GM18858 (cell line): ENCODE data around the gene RARG.
"Not testable (repeated sequence)": the region's sequence is repeated elsewhere in the genome, so short reads cannot be mapped to it uniquely, and the experiment has no call there.

Source experiments
- ATAC-seq: cut with Tn5 transposase; IDR thresholded peaks from one replicate; pipeline ENCODE4 v1.9.1; 2021; ENCODE audit not compliant: unreplicated experiment

RARG gene

DNA sequence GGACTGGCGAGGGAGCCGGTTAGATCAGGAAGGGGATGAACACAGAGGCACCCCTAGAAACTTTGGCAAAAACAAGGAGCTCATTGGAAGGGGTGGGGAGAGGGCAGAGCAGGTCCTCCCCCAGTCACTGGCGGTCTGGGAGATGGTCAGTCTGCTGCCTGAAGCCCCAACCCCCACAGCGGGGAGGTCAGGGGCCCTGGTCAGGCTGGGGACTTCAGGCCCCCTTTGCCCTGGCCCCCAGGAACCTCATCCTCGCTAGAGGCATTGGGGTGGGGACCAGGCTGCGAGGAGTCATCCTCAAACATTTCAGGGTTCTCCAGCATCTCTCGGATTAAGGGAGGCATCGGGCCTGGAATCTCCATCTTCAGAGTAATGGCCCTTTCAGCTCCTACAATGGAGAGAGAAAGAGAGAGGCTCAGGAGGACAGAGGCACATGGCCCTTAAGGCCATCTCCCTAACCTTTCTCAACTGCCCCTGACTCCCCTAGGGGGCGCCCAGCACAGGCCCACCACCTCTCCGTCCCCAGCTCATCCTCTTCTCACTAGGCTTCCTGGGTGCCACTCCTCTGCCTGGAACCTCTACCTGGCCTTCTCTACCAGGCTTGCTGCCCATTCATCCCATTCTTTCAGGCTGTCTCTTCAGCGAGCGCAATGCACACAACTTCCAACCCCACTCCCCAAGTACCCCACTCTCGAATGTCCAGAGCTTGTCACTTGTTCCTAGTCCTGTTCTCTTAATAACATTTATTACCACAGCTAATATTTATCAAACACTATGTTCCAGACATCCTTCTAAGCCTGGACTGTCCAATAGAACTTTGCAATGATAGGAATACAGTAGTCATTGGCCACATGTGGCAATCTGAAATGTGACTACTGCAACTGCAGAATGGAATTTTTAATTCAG, 20.3 kb downstream of the RARG start:
- ATAC-seq, result no peak

GRCh38 chr12:53210843-53211242, 21.2 kb downstream of the RARG start:
- ATAC-seq, result no peak

DNA sequence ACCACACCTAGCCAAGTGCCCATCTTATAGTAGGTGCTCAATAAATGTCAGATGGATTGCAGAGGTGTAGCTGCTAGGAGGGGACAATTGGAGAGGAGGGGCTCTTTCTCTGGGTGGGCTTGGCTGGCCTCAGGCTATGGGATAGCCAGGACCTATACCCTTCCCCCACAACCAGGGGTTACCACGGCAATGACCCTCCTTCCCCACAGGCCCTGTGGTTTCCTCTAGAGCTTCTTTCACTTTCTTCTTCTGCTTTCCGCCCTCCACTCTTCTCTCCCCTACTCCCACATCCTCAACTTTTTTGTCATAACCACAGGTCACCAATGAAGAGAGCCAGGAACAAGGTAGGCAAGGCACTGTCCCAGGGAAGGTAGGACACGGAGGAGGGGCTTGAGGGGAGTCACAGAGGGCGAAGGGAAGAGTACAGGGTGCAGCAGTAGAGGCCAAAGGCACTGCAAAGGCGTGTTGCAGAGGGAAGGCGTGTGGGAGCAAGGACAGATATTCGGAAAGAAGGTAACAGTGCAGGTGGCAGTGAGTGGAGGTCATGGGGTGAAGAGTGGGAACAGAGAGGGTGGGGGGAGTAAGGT, 23.0 kb downstream of the RARG start:
- no peak for ATAC-seq

- no peak for ATAC-seq
Observed at GRCh38 chr12:53208435-53208834, 23.6 kb downstream of the RARG start.

GRCh38 chr12:53207042-53207441, 25.0 kb downstream of the RARG start, which contains the start of gene ITGB7:
TSS of gene ITGB7 (minus strand) at chr12:53207251. CDS start at chr12:53200443, 6,808 bp downstream.
- peak; percentile 51 for ATAC-seq

DNA sequence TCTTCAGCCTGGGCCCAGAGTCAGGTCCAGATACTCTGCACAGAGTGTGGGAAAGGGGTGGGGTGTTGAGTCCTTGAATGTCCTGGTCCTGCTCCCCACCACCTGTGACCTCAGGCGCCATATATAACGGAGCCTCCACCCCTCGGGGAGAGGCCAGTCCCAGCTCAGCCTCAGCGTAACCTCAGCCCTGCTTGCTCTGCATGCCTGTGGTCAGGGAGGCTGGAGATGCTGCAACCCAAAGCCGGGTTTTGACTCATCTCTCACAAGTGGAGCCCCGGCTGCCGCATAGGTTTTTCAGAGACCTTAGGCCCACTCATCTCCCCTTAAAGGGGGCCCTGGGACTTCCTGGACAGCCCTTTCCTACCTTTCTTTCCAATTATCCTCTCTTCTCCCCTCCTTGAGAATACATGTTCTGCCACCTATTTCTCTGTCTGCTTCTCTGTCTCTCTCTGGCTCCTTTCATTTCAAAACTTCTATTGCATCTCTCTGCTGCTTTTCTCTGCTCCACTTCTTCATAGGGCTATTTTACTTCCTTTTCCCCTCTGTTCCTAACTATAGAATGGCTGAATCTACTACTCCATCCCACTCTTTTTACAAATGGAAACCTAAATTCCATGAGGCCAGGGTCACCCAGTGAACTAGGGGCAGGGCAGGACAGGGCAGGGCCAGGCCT, 26.1 kb downstream of the RARG start:
- no peak for ATAC-seq

- ATAC-seq, result no peak
Observed at GRCh38 chr12:53204351-53204750, 27.7 kb downstream of the RARG start.

DNA sequence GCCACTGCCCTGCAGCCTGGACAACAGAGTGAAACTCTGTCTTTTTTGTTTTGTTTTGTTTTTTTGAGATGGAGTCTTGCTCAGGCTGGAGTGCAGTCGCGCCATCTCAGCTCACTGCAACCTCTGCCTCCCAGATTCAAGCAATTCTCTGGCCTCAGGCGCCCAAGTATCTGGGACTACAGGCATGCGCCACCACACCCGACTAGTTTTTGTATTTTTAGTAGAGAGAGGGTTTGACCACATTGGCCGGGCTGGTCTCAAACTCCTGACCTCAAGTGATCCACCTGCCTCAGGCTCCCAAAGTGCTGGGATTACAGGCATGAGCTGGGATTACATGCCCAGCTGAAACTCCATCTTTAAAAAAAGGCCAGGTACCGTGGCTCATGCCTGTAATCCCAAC, 29.7 kb downstream of the RARG start:
- ATAC-seq, result not testable (repeated sequence)

DNA sequence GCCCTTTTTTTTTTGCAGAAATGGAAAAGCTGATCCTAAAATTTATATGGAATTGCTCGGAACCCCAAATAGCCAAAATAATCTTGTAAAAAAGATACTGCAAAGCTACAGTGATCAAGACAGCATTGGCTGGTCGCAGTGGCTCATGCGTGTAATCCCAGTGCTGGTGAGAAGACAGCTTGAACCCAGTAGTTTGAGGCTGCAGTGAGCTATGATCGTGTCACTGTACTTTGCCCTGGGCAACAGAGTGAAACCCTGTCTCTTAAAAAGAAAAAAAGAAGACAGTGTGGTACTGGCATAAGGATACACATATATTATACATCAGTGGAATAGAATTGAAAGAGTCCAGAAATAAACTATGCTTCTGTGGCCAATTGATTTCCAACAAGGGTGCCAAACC, 30.4 kb downstream of the RARG start:
- no peak for ATAC-seq

- ATAC-seq, result no peak
Observed at GRCh38 chr12:53201177-53201541, 30.9 kb downstream of the RARG start.

DNA sequence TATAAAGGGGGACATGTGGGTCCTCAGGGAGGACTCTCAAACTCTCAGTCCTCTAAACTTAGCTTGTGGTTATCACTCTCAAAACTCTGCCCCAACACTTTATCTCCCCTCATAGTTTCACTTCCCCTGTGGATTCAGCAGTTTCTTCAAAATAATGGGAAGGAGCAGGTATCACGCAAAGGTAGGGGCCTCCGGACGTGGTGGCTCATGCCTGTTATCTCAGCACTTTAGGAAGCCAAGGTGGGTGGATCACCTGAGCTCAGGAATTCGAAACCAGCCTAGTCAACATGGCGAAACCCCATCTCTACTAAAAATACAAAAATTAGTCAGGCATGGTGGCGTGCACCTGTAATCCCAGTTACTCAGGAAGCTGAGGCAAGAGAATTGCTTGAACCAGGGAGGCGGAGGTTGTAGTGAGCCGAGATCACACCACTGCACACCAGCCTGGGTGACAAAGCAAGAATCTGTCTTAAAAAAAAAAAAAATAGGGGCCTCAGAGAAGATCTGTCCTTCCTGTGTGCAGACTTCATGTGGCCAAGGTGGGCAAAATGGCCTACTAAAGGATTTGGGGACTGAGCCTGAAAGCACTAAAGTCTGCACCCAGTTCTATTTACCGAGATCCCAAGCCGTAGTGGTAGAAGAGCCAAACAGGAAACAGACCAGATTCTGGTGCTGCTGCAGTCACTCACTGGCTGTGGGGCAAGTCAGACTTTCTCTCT, 31.4 kb downstream of the RARG start:
- no peak for ATAC-seq

DNA sequence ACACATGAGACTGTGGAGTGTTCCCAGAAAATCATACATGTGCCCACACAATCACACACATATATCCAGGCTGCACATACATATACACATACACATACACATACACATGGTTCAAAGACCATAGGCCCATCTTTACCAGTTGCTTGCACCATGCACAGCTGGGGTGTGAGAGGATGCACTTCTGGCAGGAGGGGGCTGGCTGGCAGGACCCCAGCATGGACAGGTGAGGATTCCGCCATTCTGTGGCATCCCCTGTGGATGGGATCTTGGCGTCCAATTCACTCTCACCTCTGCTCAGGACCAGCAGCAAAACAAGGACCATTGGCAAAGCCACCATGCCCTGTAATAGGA, 31.9 kb downstream of the RARG start:
- ATAC-seq, result no peak

- ATAC-seq, result no peak
Observed at GRCh38 chr12:53199700-53200099, 32.3 kb downstream of the RARG start.

GRCh38 chr12:53198486-53199110, 33.4 kb downstream of the RARG start:
- ATAC-seq, result no peak

DNA sequence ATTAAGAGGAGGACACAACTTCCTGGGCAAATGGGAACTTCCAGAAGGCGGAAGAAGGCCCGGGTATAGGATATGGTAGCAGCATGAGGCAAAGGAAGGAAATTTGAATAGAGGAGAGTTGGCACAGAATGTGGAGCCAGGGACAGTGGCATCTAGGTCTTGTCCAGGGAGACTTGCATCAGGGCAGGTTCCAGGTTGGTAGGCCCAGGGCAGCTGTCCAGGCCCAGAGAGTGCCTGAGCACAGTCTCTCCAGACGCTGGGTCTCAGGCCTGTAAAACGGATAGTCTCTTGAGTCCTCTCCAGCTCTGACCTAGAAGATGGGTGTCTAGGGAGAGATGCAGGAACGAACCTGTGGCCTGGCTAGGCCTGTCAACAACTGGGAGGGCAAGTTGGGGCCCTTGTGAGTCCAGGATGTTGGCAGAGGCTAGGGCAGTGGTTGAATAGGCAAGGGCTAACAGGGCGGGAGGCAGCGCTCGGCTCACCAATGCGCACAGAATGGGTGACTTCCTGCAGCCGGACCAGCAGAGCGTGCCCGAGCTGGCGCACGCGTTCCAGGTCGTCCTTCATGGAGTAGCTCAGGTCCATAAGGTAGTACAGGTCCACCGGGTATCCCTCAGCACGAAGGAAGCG, 34.9 kb downstream of the RARG start:
- ATAC-seq, result no peak

DNA sequence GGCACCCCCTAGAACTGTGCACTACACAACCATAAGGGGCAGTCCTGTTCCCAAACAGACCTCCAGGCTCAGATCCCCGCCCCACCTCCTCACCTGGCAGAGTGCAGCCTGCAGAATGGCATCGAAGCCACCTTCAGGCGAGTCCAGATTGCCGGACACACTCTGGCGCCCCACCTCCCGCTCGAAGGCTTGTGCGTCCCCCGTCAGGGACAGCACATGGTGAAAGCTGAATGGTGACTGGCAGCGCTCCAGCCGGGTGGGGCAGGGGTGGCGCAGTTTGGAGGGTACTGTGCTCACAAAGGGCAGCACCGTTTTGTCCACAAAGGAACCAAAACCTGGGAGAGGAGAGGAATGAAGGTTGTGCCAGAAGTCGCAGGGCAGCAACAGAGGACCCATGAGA, 35.5 kb downstream of the RARG start:
- no peak for ATAC-seq

DNA sequence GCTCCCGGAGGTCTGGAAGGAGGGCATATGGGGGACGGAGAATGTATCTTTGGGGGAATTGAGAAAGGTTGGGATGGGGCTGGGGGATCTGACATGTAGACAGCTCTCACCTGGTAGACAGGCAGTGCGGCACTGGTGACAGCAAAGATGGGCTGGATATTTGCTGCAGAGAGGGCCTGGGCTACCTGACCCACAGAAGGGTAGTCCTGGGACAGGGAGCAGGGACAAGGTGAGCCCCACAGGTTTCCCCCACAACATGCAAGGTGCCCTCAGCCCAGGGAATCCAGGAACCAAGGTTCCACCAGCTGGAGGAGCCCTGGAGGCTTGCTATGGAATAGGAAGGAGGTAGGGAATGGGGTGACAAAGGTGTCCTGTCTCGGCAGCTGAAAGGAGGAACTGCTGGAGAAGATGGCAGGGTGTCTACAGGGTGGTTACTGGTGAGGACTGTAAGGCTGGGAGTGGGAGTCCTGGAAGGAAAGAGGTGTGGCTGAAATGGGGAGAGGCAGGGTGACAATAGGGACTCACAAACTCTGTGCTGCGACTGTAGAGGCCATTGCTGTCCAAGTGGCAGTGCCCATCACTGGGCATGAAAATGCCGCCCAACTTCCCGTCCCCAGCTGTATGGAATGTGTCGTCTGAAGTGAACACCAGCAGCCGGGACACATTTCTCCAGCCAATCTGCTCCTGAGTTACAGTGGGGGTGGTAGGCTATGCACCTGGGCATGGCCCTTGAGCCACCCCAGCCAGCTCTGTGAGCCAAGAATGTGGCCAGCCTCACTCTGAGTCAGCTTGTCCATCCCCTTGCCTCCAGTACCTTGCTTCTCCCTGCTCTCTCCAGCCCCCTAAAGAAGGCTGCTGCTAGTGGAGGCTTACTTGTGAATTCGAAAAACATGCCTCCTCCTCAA, 36.2 kb downstream of the RARG start:
- no peak for ATAC-seq

- no peak for ATAC-seq
Observed at GRCh38 chr12:53194973-53195372, 37.0 kb downstream of the RARG start.

DNA sequence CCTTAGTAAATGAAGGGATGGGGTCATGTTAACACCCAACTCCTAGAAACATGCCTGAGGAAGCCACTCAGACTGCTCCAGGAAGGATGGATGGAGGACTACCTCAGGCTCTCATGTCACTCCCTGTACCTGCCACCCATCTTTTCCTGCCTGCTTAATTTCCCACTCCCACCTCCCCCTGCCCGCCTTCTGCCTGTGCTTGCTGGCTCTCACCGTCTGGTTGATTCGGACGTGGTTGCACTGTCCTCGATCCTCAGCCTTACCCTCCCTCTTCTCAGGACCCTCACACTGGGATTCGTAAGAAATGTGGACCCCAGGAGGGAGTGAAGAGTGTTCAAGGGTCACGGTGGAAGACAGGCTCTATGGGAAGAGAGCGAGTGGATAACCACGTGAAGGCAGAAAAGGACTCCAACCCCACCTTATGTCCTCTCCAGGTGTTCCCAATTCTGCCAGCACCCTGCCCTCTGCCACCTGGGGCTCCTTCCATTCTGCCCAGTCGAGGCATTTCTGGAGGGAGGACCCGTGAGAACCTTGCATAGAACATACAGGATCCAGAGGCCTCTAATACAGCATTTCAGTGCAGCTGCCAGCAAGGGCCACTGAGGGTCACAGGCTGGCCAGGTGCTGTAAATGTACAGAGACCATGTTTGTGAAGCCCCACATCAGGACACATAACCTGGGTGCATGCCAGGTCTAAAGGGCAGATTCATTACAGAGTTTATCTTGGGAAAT, 37.9 kb downstream of the RARG start:
- ATAC-seq, result no peak
